GM12873 (cell line): ENCODE data around the gene EYS.

ENCODE experiments used
- TF ChIP-seq, protein P1 (sequence below): IDR thresholded peaks from 2 replicates; pipeline ENCODE4 v1.5.1; 2012; ENCODE audit warnings: low read depth, mild to moderate bottlenecking, moderate library complexity, low read length, control low read depth; ENCODE audit not compliant: insufficient read depth; ENCODE audit errors: missing control alignments

Gene EYS

GRCh38 chr6:64789476-64789875 is 917.5 kb downstream of the EYS start:
- TF ChIP-seq, protein P1, sequence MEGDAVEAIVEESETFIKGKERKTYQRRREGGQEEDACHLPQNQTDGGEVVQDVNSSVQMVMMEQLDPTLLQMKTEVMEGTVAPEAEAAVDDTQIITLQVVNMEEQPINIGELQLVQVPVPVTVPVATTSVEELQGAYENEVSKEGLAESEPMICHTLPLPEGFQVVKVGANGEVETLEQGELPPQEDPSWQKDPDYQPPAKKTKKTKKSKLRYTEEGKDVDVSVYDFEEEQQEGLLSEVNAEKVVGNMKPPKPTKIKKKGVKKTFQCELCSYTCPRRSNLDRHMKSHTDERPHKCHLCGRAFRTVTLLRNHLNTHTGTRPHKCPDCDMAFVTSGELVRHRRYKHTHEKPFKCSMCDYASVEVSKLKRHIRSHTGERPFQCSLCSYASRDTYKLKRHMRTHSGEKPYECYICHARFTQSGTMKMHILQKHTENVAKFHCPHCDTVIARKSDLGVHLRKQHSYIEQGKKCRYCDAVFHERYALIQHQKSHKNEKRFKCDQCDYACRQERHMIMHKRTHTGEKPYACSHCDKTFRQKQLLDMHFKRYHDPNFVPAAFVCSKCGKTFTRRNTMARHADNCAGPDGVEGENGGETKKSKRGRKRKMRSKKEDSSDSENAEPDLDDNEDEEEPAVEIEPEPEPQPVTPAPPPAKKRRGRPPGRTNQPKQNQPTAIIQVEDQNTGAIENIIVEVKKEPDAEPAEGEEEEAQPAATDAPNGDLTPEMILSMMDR, result no peak

DNA sequence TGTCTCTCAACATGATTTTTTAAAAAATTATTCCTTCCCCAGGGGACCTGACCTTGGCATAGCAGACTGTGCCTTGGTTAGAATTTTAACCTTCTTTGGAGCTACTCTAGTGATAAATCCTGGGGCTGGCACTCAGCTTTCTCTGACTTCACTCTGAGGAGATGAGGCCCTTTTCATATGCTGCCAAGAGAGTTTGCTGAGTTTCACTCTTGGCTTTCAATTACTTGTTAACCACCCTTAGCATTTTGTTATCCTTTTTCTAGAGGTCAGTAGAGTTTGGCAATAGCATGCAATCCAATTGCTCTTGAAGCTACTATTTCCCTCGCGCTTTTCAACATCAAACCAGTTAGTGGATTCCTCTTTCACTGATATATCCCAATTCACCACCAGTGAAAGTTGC is 920.3 kb downstream of the EYS start:
- TF ChIP-seq, protein P1, result no peak

DNA sequence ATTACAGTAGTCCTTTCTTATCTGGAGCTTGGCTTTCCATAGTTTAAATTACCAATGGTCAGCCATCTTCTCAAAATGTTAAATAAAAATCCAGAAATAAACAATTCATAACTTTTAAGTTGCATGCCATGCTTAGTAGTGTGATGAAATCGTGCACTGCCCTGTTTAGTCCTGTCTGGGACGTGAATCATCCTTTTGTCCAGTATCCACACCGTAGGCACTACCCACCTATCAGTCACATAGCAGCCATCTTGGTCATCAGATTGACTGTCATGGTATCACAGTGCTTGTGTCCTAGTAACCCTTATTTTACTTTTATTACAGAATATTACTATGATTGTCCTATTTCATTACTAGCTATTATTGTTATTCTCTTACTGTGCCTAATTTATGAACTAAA is 924.1 kb downstream of the EYS start:
- TF ChIP-seq, protein P1, result no peak

DNA sequence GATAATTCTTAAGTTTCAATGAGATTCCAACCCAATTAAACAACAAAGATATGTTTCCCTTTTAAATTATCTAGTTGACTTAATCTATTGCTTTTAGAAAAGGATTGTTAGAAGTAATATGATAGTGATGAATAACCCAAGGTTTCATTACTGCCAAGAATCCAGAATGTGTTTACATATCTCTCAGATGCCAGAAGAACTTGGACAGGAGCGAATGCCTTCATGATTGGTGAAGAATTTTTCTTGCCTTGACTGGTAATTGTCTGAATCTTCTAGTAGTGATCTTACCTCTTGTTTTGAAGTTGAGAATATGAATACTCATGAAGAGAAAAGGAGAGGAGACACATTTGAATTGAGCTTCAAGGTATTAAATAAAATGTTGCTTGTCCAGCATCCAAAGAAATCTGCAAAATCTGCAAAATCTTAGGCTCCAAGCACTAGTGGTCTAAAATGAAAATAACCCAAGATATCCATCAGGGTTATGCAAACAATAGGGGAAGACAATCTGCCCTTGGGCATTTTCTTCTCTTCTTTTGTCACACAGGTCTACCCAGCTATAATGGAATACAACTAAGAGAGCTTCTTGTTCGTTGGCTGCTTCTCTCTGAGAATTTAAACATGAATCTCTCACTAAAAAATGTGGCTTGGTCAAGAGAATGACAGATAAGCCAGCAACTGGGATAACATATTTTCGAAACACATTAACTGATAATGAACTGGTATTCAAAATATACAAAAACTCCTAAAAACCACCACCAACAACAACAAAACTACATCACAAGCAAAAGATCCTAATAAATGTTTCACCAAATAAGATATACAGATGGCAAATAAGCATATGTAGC is 928.9 kb downstream of the EYS start:
- TF ChIP-seq, protein P1, result no peak

DNA sequence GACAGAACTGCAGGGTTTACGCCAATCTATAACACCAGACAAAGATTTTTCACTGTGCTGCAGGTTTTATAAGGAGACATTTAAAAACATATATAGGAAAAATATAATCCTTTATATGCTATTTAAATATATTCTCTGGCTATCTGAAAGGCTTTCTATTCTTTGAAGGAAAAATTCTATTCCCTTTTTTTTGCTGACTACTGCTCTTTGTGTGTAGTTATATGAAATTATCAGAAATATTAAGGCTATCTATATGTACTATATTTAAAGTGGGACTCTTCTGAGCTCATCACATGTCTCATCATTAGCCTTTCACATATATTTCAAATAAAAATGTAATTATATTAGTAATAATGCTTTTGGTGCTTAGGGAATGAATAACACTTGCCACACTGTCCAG is 930.7 kb downstream of the EYS start:
- TF ChIP-seq, protein P1, result no peak

GRCh38 chr6:64774881-64775280 is 932.1 kb downstream of the EYS start:
- TF ChIP-seq, protein P1, result no peak

DNA sequence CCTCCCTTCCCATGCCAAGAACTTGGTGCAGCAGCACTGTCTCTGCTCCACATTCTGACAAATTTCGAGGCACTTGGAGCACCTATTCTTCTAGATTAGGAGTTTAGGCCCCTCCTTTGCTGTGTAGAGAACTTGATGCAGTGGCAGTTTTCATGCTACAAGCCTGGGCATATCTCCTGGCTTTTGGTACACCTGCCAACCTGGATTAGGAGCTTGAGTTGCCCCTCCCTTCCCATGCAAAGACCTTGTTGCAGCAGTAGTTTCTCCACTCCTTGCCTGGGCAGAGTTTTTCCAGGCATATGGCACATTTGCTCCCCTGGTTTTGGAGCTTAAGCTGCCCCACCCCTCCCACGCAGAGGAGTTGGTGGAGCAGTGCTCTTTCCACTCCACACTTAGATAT is 956.1 kb downstream of the EYS start:
- TF ChIP-seq, protein P1, result no peak
